Spleen (tissue), 11 donors: ENCODE data around the gene MPHOSPH6. TPM values are rescaled to one million over a fixed set of nuclear protein-coding genes. Genes with fewer than 3 reads are reported as not detected.

ENCODE experiments used
- DNase-seq: peaks from one replicate; pipeline ENCODE4 v3.0.0-alpha.2; 2020
- H3K27ac ChIP-seq, 8 donors: fragments of 200-600 bp; sonication (generic) in 7 of 8; 1 replicate in 4 of 8; 2 replicates in 4 of 8; pipeline versions ENCODE4 v1.5.0 to v1.8.0; 2016 to 2021; ENCODE audit warnings: inconsistent platforms in 4 of 8, mild to moderate bottlenecking in 4 of 8, moderate library complexity in 1 of 8
- H3K27me3 ChIP-seq, 7 donors: fragments of 200-600 bp; sonication (generic) in 6 of 7; replicated peaks in 1 of 7; 1 replicate in 4 of 7; 2 replicates in 3 of 7; pipeline versions ENCODE4 v1.5.0 to v1.8.0; 2016 to 2021; ENCODE audit warnings: inconsistent platforms in 3 of 7, mild to moderate bottlenecking in 1 of 7
- H3K36me3 ChIP-seq, 6 donors: fragments of 200-600 bp; sonication (generic) in 5 of 6; 1 replicate in 4 of 6; 2 replicates in 2 of 6; pipeline versions ENCODE4 v1.5.0 to v1.8.0; 2016 to 2021; ENCODE audit warnings: inconsistent platforms in 2 of 6
- H3K4me1 ChIP-seq, 6 donors: fragments of 200-600 bp; sonication (generic) in 5 of 6; 1 replicate in 3 of 6; 2 replicates in 3 of 6; pipeline versions ENCODE4 v1.5.0 to v1.8.0; 2016 to 2021; ENCODE audit warnings: inconsistent platforms in 3 of 6
- H3K4me3 ChIP-seq, 8 donors: fragments of 200-600 bp; sonication (generic) in 7 of 8; 1 replicate in 4 of 8; 2 replicates in 4 of 8; pipeline versions ENCODE4 v1.5.0 to v1.8.0; 2016 to 2021; ENCODE audit warnings: inconsistent platforms in 4 of 8, mild to moderate bottlenecking in 4 of 8, moderate library complexity in 2 of 8
- H3K9me3 ChIP-seq, 8 donors: fragments of 200-600 bp; sonication (generic) in 7 of 8; 1 replicate in 4 of 8; 2 replicates in 4 of 8; pipeline versions ENCODE4 v1.5.0 to v1.8.0; 2016 to 2021; ENCODE audit warnings: inconsistent platforms in 4 of 8
- CTCF ChIP-seq, 11 experiments: fragments of 200-600 bp in 7 of 11; fragments of 450-650 bp in 4 of 11; sonication (generic) in 4 of 11; IDR thresholded peaks in 8 of 11; conservative IDR thresholded peaks in 3 of 11; 1 replicate in 7 of 11; 2 replicates in 4 of 11; pipeline versions ENCODE4 v1.4.0 to v1.8.0; 2016 to 2021; ENCODE audit warnings: antibody characterized with exemption in 11 of 11, inconsistent platforms in 4 of 11, mild to moderate bottlenecking in 1 of 11
- POLR2A ChIP-seq, 3 donors: fragments of 450-650 bp; IDR thresholded peaks; one replicate each; pipeline ENCODE4 v1.5.1; 2017; ENCODE audit warnings: antibody characterized with exemption in 3 of 3, mild to moderate bottlenecking in 1 of 3
- POLR2AphosphoS5 ChIP-seq, 3 donors: sonication (generic); formaldehyde crosslinking; IDR thresholded peaks; one replicate each; pipeline ENCODE4 v1.5.1; 2017; ENCODE audit warnings: antibody characterized with exemption in 3 of 3
- WGBS, 5 donors: extraction: QIAGEN DNeasy Blood & Tissue Kit in 3 of 5; methylation state at CpG; one replicate each; pipeline versions ENCODE4 v1.1.5 to v1.1.7; 2013 to 2018; 5-methylcytosine and 5-hydroxymethylcytosine counted together
- intact Hi-C: fragments of 100-400 bp; cut with DNase I; formaldehyde crosslinking; loops from one replicate; pipeline ENCODE4 v1.15.0; 2023; ENCODE audit warnings: low total_unique reads
- polyA plus RNA-seq, 3 donors: library from polyadenylated mRNA; stranded (reverse); fragments of 200-250 nt; gene quantifications; one replicate each; pipeline ENCODE4 v1.2.1, GENCODE V29; 2013
- total RNA-seq, 7 donors: library from RNA; depleted of rRNA in 3 of 7; stranded (reverse); fragments of >200 nt in 3 of 7; fragmentation: NEBNext Ultra II Directional in 4 of 7; extraction: Animal tissue kit (Norgen Biotek cat#: 25700) in 4 of 7; gene quantifications; one replicate each; pipeline versions ENCODE4 v1.1.0 to v1.2.1, GENCODE V29; 2016 to 2021
- donor health status: healthy with polysubstance abuse.
- donor health status: DM: no; HTN: no; CAD: no; lungs with moderate emphysema.
- donor health status: DM: no; HTN: no; CAD: no.
- donor health status: Bipolar disorder and iron deficiency.
- donor health status: healthy.
- donor health status: DM: no; HTN: no; CAD: no.
- donor health status: DM: yes; HTN: yes; CAD: no.

The MPHOSPH6 gene
- total and polyA plus RNA-seq, 10 donors, result 13.7 to 56.8 (median 22.9) TPM

GRCh38 chr16:82157836-82158235, 12.2 kb downstream of the MPHOSPH6 start:
- H3K4me3 ChIP-seq, result no peak overlapping the region
- intact Hi-C loops, result no loop called here
- DNase-seq, result no peak
- 73 to 92% (median 83%) methylated on average over 5 of the region's 5 CpGs for WGBS, 5 donors
- no peak for TF ChIP-seq CTCF (IDR thresholded peaks at IDR 0.05 in 8 of 11, conservative IDR thresholded peaks at IDR 0.05 in 3 of 11)
- no peak for TF ChIP-seq POLR2AphosphoS5 (IDR thresholded peaks at IDR 0.05)
- no peak for TF ChIP-seq POLR2A (IDR thresholded peaks at IDR 0.05)
- H3K27ac ChIP-seq, result peak overlapping the region in 1 of 8 donors; percentile 22
- H3K4me1 ChIP-seq, result peaks cover 0 to 17% (median 5%) of the 10 kb centered on the region in 6 donors
- H3K9me3 ChIP-seq, result peaks cover 0 to 11% (median 2%) of the 10 kb centered on the region in 8 donors
- H3K27me3 ChIP-seq, result no peaks in the 10 kb centered on the region
- peaks cover 3 to 65% (median 30%) of the 10 kb centered on the region in 6 donors for H3K36me3 ChIP-seq

GRCh38 chr16:82157534-82157812, 12.6 kb downstream of the MPHOSPH6 start:
- intact Hi-C loops, result no loop called here
- Histone ChIP-seq H3K4me3 (no peak overlapping the region), H3K9me3 (peaks cover 0 to 11% (median 2%) of the 10 kb centered on the region in 8 donors), H3K27me3 (no peaks in the 10 kb centered on the region), H3K4me1 (peaks cover 0 to 17% (median 5%) of the 10 kb centered on the region in 6 donors), H3K27ac (peak overlapping the region in 1 of 8 donors; percentile 22), H3K36me3 (peaks cover 3 to 65% (median 27%) of the 10 kb centered on the region in 6 donors)
- TF ChIP-seq CTCF (IDR thresholded peaks at IDR 0.05 in 8 of 11, conservative IDR thresholded peaks at IDR 0.05 in 3 of 11), result no peak
- TF ChIP-seq POLR2AphosphoS5 (IDR thresholded peaks at IDR 0.05), result no peak
- TF ChIP-seq POLR2A (IDR thresholded peaks at IDR 0.05), result no peak
- 71 to 78% (median 75%) methylated on average over 2 of the region's 2 CpGs for WGBS, 5 donors
- no peak for DNase-seq

- intact Hi-C loops, result no loop called here
- WGBS, 5 donors, result 84 to 95% (median 91%) methylated on average over 14 of the region's 14 CpGs
- Histone ChIP-seq H3K36me3 (peaks cover under 1 to 62% (median 21%) of the 10 kb centered on the region in 6 donors), H3K9me3 (peaks cover 0 to 11% (median 2%) of the 10 kb centered on the region in 8 donors), H3K27me3 (no peaks in the 10 kb centered on the region), H3K4me3 (no peak overlapping the region), H3K27ac (peak overlapping the region in 1 of 8 donors; percentile 22), H3K4me1 (peaks cover 0 to 17% (median 5%) of the 10 kb centered on the region in 6 donors)
- TF ChIP-seq CTCF (IDR thresholded peaks at IDR 0.05 in 8 of 11, conservative IDR thresholded peaks at IDR 0.05 in 3 of 11), result no peak
- TF ChIP-seq POLR2AphosphoS5 (IDR thresholded peaks at IDR 0.05), result no peak
- TF ChIP-seq POLR2A (IDR thresholded peaks at IDR 0.05), result no peak
- no peak for DNase-seq
These were observed 13.1 kb downstream of the MPHOSPH6 start for GRCh38 chr16:82156761-82157533.

DNA sequence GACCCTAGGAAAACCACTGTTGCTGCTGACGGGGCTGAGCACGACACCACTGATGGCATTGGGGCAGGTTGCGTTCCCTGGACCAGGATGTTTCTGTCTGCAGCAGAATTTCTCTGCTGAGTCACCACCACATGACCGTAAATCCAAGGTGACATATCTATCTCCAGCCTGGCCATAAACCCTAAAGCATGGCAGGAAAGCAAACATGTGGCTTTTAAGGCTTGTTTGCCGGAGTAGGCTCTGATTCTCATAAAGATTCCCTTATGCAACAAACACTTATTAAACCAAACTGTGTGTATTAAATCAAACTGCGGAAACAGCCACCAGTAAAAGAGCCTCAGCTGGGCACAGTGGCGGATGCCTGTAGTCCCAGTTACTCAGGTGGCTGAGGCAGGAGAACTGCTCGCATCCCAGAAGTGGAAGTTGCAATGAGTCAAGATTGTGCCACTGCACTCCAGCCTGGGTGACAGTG, 17.3 kb downstream of the MPHOSPH6 start:
- Histone ChIP-seq H3K36me3 (peaks cover 0 to 66% (median 18%) of the 10 kb centered on the region in 6 donors), H3K4me1 (peaks cover 0 to 15% (median 3%) of the 10 kb centered on the region in 6 donors), H3K27ac (no peak overlapping the region), H3K9me3 (peaks cover 0 to 11% (median 2%) of the 10 kb centered on the region in 8 donors), H3K27me3 (no peaks in the 10 kb centered on the region), H3K4me3 (no peak overlapping the region)
- 81 to 98% (median 82%) methylated on average over 7 to 8 of the region's 8 CpGs for WGBS, 5 donors
- intact Hi-C loops, result no loop called here
- TF ChIP-seq POLR2A (IDR thresholded peaks at IDR 0.05), result no peak
- TF ChIP-seq CTCF (IDR thresholded peaks at IDR 0.05 in 8 of 11, conservative IDR thresholded peaks at IDR 0.05 in 3 of 11), result no peak
- DNase-seq, result no peak
